ENCODE data around the gene CD300LD. TPM values are rescaled to one million over a fixed set of nuclear protein-coding genes. Genes with fewer than 3 reads are reported as not detected.

Gene CD300LD
- total RNA-seq, 1 donor from 2014 or later, result not detected

DNA sequence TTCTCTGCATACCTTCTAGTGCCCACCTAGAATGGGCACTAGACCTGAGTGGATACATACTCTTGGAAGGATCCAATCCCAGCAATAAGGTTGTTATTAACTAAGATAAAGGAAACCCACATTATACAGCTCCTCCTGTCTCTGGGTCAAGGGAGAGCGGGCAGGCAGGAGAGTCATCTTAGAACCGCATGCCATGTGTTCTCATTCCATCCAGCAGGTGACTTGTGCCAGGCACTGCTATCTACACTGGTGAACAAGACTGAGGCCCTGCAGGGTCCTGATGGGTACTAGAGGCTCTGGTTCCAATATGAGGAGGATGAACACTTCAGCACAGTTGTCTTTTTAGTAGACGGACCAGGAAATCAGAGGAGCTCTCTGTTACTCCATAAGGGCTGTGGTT, 18.9 kb downstream of the CD300LD start:
- TF ChIP-seq, protein P1, sequence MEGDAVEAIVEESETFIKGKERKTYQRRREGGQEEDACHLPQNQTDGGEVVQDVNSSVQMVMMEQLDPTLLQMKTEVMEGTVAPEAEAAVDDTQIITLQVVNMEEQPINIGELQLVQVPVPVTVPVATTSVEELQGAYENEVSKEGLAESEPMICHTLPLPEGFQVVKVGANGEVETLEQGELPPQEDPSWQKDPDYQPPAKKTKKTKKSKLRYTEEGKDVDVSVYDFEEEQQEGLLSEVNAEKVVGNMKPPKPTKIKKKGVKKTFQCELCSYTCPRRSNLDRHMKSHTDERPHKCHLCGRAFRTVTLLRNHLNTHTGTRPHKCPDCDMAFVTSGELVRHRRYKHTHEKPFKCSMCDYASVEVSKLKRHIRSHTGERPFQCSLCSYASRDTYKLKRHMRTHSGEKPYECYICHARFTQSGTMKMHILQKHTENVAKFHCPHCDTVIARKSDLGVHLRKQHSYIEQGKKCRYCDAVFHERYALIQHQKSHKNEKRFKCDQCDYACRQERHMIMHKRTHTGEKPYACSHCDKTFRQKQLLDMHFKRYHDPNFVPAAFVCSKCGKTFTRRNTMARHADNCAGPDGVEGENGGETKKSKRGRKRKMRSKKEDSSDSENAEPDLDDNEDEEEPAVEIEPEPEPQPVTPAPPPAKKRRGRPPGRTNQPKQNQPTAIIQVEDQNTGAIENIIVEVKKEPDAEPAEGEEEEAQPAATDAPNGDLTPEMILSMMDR (IDR thresholded peaks at IDR 0.05), result no peak
- Mint-ChIP-seq H3K27me3 (ENCODE audit: unreplicated experiment) (peaks cover 2% of the 10 kb centered on the region), H3K4me1 (ENCODE audit: unreplicated experiment) (peaks cover 4% of the 10 kb centered on the region), H3K27ac (ENCODE audit: unreplicated experiment) (no peak overlapping the region), H3K4me3 (ENCODE audit: unreplicated experiment) (no peak overlapping the region), H3K36me3 (ENCODE audit: unreplicated experiment) (no peaks in the 10 kb centered on the region), H3K9me3 (ENCODE audit: unreplicated experiment) (no peaks in the 10 kb centered on the region)
- DNase-seq (ENCODE audit: extremely low spot score, unreplicated experiment), result no peak

DNA sequence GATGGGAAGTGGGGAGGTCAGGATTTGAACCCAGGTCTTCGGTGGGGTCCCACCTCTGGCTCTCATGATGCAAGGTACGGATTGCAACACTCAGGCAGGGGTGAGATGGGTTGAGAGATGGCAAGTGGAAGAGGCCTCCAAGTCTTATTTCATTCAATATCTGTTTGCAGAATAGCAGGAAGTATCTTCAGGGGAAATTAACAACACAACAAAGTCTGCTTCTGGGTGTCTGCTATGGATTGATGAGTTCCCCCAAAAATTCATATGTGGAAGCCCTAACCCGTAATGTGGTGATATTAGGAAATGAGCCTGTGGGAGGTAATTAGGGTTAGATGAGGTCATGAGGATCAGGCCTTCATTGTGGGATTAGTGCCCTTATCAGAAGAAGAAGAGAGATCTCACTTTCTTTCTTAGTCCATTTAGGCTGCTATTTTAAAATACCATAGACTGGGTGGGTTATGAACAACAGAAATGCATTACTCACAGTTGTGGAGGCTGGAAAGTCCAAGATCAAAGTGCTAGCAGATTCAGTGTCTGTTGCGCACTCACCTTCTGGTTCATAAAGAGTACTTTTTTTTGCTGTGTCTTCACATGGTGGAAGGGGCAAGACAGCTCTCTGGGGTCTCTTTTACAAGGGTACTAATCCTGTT, 20.3 kb downstream of the CD300LD start:
- H3K27ac Mint-ChIP-seq (ENCODE audit: unreplicated experiment), result no peak overlapping the region
- DNase-seq (ENCODE audit: extremely low spot score, unreplicated experiment), result no peak
- no peaks in the 10 kb centered on the region for H3K9me3 Mint-ChIP-seq (ENCODE audit: unreplicated experiment)
- H3K4me3 Mint-ChIP-seq (ENCODE audit: unreplicated experiment), result no peak overlapping the region
- peaks cover 4% of the 10 kb centered on the region for H3K4me1 Mint-ChIP-seq (ENCODE audit: unreplicated experiment)
- TF ChIP-seq, protein P1 (IDR thresholded peaks at IDR 0.05), result no peak
- no peaks in the 10 kb centered on the region for H3K36me3 Mint-ChIP-seq (ENCODE audit: unreplicated experiment)
- peaks cover 2% of the 10 kb centered on the region for H3K27me3 Mint-ChIP-seq (ENCODE audit: unreplicated experiment)

DNA sequence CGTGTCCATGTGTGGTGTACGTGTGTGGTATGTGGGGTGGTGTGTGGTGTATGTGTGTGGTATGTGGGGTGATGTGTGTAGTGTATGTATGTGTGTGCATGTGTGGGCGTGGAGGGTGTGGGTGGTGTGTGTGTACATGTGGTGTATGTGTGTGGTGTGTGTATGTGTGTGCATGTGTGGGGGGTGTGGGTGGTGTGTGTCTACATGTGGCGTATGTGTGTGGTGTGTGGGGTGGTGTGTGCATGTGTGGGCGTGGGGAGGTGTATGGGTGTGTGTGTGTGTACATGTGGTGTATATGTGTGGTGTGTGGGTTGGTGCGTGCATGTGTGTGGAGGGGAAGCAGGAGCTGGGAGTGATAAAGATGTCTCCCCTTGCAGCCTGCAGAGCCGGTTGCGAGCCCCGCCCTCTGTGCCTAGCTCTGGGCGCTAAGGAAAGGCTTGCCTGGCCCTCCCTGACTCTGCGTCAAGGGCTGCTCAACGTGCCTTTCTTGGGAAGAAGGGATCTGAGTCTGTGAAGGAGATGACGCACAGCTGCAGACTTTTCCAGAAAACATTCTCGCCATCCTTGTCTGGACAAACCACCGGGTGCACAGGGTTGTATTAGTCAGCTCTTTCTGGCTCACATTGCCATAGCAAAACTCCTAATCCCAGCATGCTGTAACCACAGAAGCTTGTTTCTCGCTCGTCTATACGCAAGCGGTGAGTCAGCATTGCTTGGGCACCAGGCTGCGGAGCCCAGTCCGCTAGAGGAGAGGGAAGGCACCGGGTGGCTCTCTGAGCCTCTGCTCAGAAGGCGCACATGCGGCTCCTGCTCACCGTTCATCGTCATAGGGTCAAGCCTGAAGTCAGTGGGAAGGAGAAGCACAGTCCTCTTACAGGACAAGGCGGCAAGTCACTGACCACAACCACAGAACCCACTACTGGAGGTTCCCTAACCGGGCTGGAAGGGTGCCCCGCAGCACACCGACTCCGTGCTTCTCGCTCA, 22.8 kb downstream of the CD300LD start:
- TF ChIP-seq, protein P1 (IDR thresholded peaks at IDR 0.05), result no peak
- peaks cover 4% of the 10 kb centered on the region for H3K4me1 Mint-ChIP-seq (ENCODE audit: unreplicated experiment)
- H3K27ac Mint-ChIP-seq (ENCODE audit: unreplicated experiment), result peak overlapping the region; percentile 8
- no peaks in the 10 kb centered on the region for H3K36me3 Mint-ChIP-seq (ENCODE audit: unreplicated experiment)
- no peaks in the 10 kb centered on the region for H3K9me3 Mint-ChIP-seq (ENCODE audit: unreplicated experiment)
- no peak for DNase-seq (ENCODE audit: extremely low spot score, unreplicated experiment)
- H3K4me3 Mint-ChIP-seq (ENCODE audit: unreplicated experiment), result no peak overlapping the region
- peaks cover 4% of the 10 kb centered on the region for H3K27me3 Mint-ChIP-seq (ENCODE audit: unreplicated experiment)

DNA sequence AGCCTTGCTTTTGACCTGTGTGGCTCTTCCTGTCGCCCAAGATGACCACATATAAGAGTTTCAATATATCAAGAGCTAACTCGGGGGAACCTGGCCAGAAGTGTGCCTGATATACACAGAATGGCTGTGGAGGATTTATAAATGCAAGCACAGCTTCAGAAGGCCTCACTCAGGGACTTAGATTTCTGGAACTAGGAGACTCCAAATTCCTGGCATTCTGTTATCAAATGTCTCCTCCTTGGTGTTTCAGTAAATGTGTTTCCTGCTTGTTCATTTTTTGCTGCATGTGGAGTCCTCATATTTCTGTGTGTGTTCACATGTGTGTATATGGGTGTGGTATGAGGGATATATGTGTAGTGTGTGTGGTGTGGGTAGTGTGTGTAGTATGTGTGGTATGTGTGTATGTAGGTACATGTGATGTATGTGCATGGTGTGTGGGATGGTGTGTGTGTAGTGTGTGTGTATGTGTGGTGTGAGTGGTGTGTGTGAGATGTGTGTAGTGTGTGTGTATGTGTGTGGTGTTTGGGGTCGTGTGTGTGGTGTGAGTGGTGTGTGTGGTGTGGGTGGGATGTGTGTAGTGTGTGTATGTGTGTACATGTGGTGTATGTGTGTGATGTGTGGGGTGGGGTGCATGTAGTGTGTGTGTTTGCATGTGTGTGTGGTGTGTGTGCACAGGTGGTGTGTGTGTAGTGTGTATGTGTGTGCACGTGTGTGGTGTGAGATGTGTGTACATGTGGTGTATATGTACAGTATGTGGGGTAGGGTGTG, 23.8 kb downstream of the CD300LD start:
- Mint-ChIP-seq H3K4me3 (ENCODE audit: unreplicated experiment) (no peak overlapping the region), H3K27ac (ENCODE audit: unreplicated experiment) (no peak overlapping the region), H3K4me1 (ENCODE audit: unreplicated experiment) (peaks cover 4% of the 10 kb centered on the region), H3K27me3 (ENCODE audit: unreplicated experiment) (peaks cover 4% of the 10 kb centered on the region), H3K36me3 (ENCODE audit: unreplicated experiment) (no peaks in the 10 kb centered on the region), H3K9me3 (ENCODE audit: unreplicated experiment) (peaks cover 4% of the 10 kb centered on the region)
- TF ChIP-seq, protein P1 (IDR thresholded peaks at IDR 0.05), result no peak
- no peak for DNase-seq (ENCODE audit: extremely low spot score, unreplicated experiment)
